Hematopoietic multipotent progenitor cell treated with erythropoietin and hydrocortisone succinate and interleukin-3 and kit ligand, for 17 days (in vitro differentiated cells): ENCODE results near the gene PER2.

Source experiments
- DNase-seq: peaks from one replicate; pipeline ENCODE4 v3.0.0-alpha.2; 2015; ENCODE audit warnings: low spot score

The PER2 gene

DNA sequence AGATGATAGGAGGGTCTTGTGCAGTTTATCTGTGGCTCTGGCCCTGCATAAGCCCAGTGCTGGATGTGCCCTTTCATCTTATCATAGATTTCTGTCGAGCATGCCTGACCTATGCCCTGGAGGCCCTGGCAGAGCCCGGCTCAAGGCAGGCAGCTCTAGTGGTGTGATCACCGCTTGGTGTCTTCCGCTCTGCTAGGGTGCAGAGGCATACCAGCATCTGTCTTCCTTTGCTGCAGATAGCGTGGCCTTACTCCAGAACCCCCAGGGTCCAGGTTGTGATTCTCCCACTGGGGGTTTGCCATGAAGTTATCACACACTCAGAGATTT lies 18.2 kb upstream of the PER2 start:
- no peak for DNase-seq

DNA sequence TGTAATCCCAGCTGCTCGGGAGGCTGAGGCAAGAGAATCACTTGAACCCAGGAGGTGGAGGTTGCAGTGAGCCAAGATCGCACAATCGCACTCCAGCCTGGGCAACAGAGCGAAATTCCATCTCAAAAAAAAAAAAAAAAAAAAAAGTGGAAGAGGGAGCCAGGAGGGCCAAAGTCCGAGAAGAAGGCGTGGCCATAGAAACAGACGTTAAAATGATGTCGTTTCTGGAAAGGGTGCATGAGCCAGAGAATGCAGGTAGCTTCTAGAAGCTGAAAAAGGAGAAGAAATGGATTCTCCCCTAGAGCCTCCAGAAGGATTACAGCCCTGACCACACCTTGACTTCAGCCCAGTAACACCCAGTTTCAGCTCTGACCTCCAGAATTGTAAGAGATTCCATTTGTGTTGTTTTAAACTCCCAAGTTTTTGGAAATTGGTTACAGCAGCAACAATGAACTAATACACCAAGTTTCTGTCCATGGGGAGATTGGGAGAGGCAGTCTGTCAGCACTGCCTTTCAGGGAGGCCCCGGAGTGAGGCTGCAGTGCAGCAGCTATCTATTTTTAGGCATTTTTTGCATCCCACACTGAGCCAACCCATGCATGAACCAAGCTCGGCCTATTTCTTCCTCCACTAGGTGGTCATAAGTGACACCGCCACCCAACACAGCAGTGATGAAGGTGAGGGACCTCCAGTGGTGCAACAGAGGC lies 17.7 kb upstream of the PER2 start:
- DNase-seq: no peak

DNA sequence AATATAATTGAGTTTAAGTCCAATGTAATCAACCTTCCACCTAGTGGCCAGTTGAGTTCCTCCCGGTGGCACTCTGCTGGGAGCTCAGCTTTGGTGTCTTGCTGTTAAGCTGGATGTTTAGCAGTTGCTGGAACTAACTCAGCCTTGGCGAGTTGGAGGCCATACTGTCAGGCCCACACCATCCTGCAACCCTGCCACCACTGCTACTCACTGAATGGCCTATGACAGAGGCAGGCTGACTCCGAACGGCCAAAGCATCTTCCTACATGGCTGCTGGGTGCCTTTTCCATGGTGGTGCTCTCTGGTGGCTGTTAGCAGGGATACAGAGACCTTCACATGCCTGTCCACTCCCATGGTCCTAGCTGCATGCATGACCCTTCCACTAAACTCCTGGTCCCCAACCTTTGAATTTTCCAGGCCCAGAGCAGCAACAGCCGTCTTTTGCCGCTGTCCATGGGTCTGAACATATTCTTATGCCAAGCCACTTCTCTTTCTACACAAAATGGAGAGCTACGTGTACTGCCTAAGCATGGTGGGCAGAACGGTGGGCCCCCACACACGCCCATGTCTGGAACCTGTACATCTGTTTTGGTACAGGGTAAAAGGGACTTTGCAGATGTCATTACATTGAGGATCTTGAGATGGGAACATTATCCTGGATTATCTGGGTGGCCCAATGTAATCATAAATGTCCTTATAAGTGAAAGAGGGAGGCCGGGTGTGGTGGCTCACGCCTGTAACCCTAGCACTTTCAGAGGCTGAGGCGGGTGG lies 16.9 kb upstream of the PER2 start:
- DNase-seq: no peak

DNA sequence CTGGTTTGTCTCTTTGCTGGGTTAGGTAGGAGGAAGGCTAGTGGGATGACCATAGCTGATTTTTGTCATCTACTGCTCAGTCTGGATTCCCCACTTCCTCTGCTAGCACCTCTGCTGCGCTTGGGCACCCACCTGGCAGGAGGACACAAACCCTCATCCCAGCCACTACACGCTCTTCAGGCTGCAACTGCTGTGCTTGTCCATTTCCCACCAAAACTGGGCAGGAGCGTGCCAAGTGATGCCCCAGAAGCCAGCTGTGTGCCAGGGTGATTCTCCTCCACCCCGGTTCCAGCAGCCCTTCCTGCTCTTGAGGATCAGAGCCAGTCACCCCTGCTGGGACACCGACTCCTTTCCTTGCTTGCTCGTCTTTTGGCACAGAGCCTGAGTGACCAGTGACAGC lies 15.7 kb upstream of the PER2 start:
- no peak for DNase-seq

DNA sequence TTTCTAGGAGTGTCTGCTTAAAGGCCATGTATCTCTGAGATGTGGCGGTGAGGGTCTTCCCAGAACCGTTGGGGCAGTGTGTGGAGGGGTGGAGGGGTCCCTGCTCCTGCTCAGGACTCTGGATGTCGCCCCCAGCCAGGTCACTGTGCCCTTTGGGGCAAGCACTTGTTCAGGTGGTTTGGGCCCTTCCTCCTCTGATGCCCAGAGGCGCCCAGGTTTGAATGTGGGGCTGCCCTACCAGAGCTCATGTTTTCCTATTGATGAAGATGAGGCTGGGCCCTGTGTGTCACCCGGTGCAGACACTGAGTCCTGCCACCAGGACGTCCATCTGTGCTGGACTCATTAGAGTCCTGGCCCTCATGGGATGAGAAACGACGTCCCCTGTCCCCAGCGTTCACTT lies 14.3 kb upstream of the PER2 start:
- DNase-seq: no peak

DNA sequence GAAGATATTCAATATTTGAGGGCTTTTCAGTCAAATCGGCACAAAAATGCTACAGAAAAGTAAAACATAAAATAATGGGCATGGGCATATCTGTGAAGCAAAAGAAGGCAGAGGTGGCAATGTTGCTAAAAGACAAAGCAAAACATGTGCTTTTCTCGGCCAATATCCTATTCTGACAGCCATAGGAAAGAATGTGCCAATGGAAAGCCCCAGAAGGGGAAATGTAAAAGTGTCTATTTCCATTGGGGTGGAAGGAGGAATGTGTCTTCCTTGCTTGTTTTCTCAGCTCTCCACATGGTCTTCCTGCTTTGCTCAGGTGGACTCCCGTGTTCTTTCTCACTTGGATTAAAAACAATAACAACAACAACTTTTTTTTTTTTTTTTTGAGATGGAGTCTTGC lies 13.7 kb upstream of the PER2 start:
- DNase-seq: no peak

DNA sequence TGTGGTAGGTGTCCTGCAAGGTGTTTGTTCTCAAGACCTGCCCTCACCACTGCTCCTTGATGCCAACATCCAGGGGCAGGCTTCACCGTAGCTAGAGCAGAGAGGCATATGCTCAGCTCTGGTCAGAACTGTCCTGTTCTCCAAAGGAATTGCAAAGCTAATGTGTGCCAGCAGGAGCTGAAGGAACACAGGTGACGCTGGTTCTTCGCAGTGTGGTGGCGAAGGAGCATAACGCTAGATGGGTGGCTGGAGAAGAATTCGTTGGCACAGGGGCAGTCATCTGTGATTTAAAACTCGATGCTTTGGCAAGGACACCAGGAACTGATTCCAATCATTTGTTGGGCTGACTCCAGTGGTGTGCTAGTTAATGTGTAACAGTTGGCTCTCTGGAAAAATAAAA lies 11.4 kb upstream of the PER2 start:
- no peak for DNase-seq

DNA sequence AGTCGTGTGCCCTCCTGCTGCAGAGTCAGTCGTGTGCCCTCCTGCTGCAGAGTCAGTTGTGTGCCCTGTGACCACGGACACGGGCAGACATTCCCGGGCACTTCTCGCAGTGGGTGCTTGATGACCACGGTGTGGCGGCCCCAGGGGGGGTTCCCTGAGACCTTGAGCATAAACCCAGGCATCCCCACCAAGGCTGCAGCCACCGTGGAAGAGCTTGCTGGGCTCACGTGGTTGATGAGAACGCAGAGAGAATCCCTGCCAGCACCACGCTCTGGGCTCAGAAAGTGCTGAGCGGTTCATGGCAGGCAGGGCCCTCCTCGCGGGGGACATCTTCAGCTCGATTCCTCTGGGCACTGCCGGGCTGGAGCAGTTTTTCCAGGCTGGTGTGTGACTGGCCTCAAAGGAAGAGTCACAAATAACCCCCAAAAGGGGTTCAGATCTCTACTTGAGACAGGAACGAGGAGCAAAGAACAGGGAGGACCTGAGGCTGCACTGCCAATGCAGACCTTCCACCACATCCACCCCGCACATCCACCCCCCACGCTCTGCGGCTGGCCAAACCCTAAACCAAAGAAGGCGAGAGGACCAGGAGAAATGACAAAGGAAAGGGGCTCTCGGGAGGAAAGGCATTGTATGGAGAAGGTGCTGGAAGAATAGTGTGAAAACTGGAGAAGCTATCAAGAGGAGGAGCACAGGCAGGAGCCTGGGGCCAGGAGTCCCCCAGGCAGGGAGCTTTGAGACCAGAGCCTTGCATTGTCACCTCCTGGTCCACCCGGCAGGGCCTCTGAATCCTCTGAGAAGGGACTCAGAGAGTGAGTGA lies 8.4 kb upstream of the PER2 start:
- no peak for DNase-seq

DNA sequence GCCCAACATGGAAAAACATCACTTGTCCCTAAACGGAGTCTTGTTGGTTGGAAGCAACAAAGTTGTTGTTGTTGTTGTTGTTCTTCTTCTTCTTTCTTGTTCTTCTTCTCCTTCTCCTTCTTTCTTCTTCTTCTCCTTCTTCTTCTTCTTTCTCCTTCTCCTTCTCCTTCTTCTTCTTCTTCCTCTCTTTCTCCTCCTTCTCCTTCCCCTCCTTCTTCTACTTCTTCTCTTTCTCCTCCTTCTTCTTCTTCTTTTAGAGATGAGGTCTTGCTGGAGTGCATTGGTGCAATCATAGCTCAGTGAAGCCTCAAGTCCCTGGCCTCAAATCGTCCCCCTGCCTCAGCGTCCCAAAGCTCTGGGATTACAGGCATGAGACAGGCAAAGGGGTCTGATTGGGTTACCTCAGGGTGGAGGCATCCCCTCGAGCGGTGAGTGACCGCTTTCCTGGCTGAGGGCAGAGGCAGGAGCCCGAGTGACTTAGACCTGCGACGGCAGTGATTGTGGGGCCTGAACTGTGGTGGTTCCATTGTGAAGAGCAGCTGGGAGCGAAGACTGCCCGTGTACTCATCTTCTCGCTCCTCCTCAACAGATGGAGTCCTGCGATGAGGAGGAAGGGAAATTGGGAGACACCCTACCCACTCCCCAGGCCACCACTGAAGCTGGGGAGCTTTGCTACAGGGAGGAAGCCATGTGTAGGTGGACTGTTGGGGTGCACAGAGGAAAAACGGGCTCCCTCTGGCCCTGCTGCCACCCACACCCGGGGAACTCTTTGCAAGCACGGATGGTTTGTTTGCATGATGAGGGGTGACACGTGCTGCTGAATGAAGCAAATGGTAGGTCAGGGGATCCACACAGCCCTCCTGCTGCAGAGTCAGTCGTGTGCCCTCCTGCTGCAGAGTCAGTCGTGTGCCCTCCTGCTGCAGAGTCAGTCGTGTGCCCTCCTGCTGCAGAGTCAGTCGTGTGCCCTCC lies 7.0 kb upstream of the PER2 start:
- no peak for DNase-seq

DNA sequence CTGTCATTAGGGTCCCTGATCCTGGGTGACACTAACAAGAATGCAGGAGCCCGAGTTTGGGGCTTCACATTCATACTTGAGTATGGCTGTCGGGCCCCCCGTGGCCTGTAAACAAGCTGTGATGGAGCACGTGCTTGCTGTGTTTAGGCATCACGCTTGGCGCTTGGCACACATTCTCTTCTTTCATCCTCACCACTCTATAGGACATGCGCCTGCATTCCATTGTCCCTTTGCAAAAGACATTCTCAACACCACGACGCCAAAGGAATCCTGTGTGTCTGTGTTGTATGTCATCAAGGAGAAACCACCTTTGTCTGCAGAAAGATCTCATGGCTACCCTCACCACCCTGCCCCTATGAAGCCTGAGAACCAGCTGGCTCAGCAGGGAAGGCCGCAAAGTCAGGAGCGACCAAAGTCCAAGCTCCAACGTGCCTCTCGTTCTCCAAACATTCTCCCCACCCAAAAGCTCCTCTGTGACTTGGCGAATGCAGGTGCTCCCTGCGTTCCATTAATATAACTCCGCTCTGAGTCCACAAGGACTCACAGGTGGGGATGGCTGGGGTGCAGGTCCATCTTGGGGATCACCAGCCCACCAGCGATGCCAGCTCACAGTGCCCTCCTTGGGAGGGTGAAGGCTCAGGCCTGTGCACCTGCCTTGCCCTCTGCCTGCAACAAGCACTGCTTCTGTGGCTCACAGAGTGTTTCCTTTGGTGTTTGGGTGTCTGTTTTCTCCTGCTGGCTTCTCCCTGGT lies 6.2 kb upstream of the PER2 start:
- DNase-seq: no peak

DNA sequence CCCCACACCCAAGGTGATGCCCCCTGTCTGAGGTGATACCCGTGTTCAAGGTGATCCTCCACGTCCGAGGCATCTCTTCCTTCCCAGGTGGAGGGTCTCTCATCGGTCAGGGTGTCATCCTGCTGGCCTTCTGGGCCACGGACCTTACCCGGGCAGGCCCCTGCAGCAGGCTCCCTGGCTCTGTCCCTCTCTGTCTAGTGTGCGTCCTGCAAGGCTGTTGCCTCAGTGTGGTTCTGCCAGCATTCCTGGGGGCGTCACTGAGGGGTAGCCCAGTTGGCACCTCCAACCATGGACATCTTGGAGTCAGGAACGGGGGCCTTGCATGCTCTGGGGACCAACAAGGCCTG lies 5.6 kb upstream of the PER2 start:
- DNase-seq: no peak

DNA sequence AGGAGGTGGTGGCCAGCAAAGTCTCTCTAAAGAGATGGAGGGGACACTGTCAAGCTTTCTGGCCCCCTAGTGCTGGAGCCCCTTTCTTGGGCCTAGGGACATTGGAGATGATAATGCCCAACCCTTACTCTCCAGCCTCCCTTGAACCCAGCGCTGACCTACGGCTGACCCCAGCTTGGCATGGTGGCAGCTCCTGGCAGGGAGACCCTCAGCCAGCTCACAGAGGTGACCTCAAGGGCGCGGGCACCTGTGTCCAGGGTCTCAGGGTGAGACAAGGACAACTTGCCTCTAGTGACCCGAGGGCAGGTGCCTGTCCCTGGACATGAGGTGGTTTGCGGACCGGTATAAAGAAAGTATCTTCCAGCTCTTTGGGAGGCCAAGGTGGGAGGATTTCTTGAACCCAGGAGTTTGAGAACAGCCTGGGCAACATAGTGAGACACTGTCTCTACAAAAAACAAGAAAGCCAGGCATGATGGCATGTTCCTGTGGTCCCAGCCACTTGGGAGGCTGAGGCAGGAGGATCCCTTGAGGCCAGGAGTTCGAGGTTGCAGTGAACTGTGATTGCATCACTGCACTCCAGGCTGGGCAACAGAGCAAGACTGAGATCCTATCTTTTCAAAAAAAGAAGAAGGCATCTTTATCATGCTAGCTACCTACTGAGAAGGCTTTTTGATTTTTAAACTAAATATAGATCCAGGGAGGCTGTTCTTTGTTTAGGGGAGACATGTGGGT lies 3.3 kb upstream of the PER2 start:
- no peak for DNase-seq

DNA sequence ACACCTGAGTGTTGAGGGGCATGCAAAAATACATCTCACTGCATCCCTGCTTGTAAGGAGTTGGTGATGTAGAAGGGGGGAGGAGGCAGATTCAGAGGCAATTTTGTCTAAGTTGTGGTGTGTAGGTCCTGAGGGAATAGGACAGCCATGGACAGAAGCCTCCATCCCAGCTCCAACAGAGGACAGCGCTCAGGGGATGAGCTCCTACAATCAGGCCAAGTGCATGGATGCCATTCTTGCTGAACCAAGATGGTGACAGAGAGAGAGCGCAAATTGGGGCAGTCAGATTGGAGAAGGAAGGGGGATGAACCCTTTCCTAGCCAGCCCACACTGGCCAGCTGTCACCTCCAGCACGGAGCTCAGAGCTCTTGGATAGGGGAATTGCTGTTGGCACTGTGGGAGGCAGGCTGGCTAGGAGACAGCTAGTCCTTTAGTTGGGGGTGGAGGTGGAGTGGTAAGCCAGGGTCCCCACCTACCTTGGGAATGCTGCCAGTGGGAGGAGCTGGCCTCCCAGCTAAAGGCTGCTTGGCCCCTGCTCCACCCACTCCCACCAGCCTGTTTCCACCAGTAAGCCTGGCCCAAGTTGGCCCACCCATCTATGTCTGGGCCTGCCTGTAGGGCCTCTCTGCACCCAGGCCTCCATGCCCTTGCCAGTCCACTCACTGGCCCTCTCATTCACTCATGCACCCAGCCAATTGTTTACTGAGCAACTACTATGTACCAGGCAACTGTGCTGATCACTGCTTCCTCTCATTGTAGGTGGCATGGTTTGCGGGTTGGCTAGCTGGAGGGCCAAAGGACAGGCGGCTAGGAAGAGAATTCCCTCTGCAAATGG lies 2.5 kb upstream of the PER2 start:
- DNase-seq: no peak

DNA sequence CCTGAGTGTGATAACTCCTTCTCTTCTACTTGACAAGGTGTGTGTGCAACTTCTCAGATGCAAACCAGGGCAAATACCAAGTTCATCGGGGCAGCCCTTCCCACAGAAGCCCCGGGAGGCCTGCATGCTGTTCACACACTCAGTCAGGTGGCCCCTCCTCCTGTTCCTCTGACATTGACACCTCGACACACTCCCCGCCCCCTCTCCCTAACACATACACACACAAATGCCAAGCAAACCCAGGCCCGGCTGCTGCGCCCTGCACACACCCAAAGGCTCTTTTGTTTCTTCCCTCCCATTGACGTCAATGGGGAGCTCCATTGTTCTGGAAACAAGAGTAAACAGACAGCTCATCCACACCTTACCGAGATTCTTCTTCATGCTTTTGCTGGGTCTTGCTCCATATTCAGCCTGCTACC lies 1.7 kb upstream of the PER2 start:
- no peak for DNase-seq

DNA sequence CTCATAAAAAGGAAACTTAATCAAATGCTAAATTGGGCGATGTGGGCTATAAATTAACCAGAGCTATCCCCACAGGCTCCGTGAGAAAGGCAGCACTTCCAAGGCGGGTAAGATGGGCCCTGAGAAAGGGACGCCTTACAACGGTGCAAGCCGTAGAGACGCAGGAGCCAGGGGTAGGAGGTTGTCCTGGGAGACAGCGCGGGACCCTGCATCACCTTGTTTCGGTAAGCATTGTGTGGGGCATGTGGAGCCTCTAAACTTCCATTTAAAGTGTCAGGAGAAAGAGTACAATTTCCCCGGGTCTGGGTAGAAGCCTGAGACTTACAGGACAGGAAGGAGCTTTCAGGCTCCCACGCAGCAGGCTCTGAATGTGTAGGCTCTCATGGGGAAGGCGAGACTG lies 1.2 kb upstream of the PER2 start:
- no peak for DNase-seq

DNA sequence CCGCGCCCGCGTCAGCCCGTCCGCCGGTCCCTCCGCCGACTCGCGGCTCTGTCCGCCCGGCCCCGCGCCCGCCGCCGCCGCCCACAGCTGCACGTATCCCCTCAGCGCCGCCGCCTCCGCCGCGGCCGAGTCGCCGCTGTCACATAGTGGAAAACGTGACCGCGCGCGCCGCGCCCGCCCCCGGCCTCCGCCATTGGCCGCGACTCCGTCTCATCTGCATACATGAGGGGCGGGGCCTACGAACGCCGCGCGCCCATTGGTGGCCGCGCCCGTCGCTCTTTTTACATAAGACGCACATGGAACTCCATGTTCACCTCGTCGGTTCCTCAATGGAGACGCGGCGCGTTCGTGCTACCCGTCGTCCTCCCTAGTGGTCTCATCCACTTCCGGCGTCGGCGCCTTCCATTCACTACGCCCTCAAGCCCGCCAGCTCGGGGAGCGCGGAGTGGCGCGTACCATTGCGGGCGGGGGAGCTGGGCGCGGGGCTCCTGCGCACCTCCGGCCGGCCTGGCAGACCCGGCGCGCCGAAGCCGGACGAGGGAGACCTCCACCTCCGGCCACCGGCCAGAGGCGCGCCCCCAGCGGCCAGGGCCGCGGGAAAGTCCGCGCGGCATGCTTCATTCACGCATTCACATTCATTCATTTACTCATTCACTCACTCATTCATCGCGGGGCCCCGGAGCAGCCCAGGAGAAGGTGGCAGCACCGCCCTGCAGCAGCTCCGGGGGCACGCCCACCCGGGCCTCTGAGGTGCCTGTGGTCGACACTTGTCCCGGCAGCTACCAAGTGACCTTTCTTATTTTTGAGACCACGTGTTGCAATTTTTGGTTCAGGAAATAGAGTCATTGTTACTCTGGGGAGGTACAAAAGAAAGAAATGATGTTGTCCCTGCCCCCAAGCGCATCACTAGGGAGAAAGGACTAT lies 502 bp upstream of the PER2 start:
- DNase-seq: peak; percentile 95

DNA sequence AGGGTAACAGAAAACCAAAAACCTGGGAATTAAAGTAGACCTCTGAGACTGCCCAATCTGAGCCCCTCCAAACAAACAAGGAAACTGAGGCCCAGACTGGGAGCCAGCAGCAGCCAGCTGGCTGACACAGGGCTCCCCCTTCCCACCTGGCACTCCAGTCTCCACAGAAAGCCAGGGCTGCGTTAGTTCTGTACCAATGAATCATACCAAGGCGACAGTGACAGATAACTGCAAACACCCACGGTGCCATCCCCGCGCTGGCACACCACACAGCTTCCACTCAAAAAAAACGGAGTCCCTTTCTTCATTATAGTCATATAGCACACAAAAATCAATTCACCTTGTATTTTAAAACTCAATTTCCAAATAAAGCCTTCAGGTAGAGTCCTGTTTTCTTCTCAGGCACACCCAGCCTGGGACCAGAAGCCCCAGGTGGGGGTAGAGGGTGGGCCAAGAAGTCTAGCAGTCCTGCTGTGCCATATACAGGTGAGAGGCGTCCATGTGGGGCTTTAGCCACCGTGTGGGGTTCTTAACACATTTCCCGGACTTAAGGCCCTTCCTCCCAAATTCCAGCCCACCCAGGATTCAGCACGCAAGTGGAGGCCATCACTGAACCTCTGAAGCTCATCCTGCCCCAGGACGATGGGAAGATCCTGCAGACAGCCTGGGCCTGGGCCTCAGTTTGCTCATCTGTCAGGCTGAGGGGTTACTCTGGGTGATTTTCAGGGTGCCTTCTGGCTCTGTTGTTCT lies 1.2 kb downstream of the PER2 start:
- no peak for DNase-seq

DNA sequence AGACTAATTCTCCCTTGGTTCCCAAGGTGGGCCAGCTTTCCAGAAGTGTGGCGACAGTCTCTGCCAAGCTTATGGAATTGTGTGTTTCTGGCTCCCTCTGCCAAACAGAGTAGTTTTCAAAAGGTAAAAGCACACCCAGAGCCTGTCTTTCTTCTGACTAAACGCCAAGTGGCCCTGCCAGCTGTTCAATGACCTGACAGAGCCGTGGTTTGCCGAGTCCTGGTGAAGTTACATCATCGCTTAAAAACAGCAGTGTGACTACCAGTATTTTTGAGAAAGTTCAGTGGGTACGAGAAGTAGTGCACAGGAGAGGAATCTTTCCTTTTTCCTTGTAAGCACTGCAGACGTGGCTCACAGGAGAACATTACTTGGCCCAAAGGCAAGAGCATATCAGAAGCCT lies 1.9 kb downstream of the PER2 start:
- DNase-seq: no peak
